OCI-LY3 (cell line): ENCODE data around the gene ZNF835.

ENCODE experiments used
- EZH2phosphoT487 ChIP-seq: fragments of 200-600 bp; shearing (Covaris generic); IDR thresholded peaks from 2 replicates; pipeline ENCODE4 v1.6.1; 2018; ENCODE audit warnings: antibody characterized with exemption, mixed run types, low read depth
- TF ChIP-seq, protein P1 (sequence below): fragments of 200-600, 300-600 bp; sonication (generic); IDR thresholded peaks from 2 replicates; pipeline ENCODE4 v1.5.1; 2014; ENCODE audit warnings: antibody characterized with exemption, low read length, low read depth

DNA sequence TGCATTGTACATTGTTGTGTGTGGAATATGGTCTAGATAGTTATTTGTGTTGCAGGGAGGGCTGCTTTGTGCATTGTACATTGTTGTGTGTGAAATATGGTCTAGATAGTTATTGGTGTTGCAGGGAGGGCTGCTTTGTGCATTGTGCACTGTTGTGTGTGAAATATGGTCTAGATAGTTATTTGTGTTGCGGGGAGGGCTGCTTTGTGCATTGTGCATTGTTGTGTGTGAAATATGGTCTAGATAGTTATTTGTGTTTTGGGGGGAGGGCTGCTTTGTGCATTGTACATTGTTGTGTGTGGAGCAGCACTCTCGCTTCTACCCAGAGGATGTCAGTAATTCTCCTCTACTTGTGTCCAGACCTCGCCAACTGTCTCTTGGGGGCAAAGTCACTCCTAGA lies 36.3 kb upstream of the ZNF835 start:
- TF ChIP-seq, protein P1, sequence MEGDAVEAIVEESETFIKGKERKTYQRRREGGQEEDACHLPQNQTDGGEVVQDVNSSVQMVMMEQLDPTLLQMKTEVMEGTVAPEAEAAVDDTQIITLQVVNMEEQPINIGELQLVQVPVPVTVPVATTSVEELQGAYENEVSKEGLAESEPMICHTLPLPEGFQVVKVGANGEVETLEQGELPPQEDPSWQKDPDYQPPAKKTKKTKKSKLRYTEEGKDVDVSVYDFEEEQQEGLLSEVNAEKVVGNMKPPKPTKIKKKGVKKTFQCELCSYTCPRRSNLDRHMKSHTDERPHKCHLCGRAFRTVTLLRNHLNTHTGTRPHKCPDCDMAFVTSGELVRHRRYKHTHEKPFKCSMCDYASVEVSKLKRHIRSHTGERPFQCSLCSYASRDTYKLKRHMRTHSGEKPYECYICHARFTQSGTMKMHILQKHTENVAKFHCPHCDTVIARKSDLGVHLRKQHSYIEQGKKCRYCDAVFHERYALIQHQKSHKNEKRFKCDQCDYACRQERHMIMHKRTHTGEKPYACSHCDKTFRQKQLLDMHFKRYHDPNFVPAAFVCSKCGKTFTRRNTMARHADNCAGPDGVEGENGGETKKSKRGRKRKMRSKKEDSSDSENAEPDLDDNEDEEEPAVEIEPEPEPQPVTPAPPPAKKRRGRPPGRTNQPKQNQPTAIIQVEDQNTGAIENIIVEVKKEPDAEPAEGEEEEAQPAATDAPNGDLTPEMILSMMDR: no peak
- no peak for TF ChIP-seq EZH2phosphoT487
